ENCODE measurements around the gene PPP1R1A.

PPP1R1A gene

DNA sequence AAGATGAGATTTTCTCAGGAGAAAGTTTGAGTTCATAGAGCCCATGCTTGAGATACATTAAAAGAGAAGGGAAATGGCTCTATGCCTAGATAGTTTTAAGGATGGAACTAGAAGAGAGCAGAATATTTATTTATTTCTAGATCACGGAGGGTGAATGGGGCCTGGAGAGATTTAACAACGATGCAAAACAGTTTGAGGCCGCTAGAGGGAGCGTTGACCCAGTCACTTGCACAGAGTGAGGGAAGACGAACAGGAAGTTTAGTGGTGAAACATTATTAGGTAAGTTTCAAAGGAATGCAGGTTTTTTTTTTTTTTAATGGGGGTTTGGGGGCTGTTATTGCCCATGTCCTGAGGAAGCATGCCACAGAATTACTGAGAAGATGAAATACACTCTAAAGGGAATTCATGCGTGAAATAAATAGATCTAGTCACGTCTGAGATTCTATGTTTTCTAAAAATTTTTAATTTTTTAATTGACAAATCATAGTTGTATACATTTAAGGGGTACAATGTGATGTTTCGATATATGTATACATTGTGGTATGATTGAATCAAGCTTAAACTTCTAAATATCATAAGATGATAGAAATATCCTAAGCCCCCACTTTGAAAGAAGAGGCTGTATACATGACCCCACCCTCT lies 14.8 kb upstream of the PPP1R1A start:
- peak; percentile 74 for DNase-seq

DNA sequence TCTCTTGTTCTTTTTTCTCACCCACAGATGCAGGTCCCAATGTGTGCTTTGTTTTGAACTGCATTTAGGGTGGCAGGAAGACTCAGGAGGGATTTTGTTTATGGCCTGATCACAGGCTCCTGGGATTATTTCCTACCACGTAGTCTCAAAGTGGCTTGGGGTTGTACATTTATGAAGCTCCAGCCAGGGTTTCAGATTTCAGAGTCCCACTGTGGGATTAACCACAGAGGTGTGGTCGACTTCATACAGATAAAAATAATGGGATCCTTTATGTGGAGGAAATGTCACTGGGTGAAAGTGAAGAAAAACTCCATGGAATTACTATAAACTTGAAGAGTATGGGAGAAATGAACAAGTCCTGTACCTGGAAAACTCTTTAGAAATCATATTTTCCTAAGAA lies 14.2 kb upstream of the PPP1R1A start:
- DNase-seq, result no peak

DNA sequence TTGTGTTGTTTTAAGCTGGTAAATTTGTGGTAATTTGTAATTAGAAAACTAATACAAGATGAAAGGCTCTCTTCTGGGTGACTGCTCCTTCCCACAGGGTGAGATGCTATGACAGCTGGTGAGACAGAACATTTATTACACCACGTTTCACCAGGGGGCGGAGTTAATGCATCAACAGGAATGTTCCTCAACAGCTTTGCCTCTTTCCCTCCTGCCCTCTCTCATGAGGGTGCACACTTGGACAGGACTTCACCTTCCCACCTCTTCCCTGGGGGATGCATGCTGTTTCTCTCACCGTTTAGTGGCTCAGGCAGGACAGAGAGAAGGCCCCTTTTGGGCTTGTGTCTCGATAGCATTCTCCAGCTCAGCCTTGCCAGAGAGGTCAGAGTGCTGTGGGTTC lies 13.4 kb upstream of the PPP1R1A start:
- DNase-seq, result peak; percentile 33

DNA sequence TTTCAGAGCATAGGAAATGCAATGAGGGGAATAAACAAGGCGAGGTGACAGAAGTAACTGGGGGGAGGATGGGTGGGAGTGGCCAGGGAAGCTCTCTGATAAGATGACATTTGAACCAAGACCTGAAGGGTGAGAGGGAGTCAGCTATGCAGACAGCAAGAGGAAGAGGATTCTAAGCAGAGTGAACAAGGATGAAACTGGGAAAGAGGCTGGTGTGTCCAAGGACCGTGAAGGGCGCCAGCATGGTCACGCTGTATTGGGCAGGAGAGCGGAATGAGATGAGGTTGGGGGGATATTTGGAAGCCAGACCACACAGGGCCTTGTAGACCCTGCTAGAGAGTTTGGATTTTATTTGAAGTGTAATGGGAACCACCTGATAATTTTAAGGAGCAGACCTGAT lies 10.5 kb upstream of the PPP1R1A start:
- DNase-seq, result no peak

DNA sequence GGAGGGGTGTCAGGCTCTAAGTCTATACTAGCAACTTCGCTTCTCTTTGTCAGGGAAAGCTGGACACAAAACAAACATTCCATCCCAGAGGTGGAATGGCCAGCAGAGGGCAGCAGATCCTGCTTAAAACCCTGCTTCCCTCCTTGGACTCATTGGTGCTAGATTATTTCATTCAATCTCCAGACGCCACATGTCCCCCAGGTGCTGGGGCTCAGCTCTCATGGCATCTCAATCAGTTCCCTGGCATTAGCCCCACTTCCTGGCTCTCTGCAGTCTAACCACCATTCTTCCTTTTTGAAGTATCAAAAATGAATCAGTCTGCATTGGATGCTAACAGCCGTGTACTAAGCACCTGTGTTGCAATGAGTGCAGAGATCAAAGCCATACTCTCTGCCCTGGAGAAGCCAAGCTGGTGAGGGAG lies 8.1 kb upstream of the PPP1R1A start:
- peak; percentile 27 for DNase-seq

DNA sequence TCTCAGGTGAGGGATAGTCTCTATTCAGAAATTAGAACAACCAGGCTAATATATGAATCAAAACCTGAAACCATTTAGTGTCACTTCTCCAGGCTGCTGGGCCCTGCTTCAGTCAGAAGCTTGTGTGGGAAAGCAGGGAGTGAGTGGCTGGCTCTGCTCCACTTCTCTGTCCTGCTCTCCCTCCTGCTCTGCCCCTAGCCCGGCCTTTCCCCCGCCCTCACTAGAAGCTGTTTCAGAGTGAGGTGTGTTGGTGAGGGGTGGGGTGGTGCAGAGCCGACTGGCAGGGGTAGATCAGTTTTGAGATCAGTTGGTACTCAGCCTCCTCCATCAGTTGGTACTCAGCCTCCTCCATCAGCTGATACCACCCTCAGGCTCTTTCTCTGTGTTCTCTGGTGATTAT lies 7.0 kb upstream of the PPP1R1A start:
- no peak for DNase-seq

DNA sequence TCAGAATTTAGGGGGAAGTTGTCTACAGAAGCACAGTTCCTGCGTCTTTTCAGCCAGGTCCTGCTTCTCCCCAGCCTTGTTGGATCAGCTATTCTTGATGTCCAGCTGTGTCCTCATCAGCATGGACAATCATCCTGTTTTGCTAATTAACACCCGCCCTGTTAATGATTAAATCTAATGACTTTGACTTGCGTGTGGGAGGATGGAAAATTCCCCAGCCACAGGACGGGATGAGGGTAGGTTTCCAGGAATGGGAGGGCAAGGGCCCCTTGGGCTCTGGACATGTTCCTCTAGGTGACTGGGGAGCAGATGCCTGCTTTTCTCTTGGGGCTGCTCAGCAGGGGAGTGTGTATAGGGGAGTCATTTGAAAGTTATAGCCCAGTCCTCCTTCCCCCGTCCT lies 5.3 kb upstream of the PPP1R1A start:
- no peak for DNase-seq

DNA sequence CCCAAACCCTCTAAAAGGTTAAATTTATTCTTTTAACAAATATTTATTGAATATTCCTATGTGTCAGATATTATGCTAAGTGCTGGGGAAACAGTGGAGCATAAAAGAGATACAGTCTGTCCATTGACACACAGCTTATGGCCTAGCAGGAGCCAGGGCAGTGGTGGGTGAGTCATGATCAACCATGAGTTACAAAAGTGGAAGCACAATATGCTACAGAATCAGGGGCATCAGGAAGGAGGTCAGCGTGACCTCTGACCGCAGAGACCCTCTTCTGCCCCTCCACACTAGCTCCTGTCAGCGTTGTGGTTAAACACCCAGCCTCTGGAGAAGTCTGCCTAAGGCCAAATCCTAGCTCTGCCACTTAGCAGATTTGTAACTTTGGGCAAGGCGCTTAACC lies 4.7 kb upstream of the PPP1R1A start:
- peak; percentile 20 for DNase-seq

DNA sequence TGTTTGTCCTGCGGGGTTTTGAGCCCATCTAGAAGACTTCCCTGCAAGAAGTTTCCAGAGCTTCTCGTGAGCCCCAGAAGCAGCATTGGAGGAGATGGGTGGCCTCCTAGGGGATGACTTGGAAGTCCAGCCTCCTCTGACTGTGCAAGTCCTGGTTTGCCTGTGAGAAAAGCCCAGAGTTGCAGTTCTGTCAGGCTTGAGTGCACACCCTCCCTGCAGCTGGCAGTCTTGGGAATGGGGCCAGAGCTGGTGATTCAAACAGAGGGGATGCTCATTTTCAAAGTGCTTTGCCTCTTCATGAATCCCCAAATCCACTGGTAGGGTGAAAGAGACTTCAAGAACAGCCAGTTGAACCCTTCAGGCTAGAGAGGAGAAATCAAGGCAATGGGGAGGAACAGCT lies 3.9 kb upstream of the PPP1R1A start:
- DNase-seq, result peak; percentile 13

DNA sequence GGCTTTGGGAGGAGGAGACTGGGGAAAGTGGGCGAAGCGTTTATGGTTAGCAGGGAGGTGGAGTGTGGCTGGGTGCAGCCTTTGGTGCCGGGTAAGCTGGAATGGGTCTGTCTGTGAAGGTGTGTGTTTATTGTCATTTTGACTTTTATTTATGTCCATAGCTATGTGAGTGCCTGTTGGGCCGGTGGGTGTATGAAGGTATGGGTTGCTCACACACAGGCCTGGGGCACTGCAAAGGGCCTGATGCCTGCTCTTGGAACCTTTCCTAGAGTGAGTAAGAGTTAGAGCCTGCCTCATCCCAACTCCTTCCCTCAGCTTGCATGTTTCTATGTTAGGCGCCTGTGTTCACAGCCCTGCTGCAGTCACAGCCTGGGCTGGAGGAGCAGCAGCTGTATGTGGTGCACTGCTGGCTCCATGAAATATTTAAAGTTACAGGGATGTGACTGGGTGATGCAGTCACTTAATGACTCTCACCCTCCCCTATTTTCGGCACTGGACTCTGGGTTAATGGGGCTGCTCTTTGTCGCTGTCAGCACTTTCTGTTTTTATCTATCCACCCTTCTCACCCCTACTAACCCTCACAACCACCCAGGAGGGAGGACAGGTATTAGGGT lies 2.6 kb upstream of the PPP1R1A start:
- peak; percentile 31 for DNase-seq

DNA sequence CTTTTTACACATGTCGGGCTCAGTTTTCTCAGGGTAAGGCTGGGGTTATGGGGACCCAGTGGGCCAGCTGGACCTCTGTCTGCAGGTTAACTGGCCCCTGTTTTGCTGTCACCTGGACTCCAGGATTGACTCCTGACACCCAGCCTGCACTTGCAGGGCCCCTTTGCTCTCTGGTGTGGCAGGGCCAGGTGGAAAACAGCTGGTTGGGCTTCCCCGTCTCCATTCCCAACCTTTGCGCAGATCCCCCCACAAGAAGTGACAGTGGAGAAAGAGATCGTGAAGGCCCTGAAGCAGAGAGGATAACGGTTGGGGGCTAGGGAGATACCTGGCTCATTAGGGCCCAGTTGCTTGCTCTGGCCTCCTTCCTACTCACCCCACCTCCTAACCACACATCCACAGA lies 1.5 kb upstream of the PPP1R1A start:
- no peak for DNase-seq

DNA sequence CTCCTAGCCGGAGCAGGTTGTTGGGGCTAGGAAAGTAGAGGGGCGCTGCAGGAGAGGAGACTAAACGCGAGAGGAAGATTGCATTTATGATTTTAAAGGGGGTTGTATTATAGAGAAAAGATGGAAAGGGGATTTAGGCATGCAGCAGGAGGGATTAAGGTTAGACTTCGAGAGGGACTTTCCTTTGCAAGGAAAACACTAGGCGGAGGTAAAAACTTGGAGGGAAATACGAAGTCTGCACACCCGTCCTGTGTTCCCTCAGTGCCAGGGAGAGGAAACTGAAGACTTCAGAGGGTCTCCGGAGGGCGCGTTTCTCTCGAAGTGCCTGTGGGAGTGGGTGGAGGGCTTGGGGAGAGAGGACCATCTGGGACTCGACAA lies 420 bp upstream of the PPP1R1A start:
- DNase-seq, result no peak

DNA sequence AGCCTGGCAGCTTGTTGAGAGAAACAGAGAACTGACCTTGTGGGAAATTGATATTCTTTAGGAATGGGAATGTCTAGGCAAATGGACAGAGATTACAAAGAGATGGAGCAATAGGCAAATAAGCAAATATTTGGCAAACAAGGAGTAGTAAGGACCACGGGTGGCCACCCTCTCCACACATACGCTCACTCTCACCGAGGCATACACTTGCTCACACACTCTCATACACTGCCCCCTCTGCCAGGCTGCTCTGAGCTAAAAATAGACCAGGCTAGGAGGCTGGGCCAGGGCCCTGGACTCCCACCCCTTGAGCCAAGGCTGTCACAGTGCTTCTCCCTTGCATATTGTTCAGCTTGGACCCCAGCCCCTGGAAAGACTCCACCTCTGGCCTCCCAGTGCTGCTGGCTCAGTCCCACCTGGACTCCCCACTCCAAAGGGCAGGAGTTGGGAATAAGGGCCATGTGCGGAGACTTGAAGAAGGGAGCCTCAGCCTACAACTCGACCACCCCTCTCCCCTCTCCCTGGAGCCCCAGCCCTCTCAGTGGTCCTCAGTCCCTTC lies 1.1 kb downstream of the PPP1R1A start:
- no peak for DNase-seq

DNA sequence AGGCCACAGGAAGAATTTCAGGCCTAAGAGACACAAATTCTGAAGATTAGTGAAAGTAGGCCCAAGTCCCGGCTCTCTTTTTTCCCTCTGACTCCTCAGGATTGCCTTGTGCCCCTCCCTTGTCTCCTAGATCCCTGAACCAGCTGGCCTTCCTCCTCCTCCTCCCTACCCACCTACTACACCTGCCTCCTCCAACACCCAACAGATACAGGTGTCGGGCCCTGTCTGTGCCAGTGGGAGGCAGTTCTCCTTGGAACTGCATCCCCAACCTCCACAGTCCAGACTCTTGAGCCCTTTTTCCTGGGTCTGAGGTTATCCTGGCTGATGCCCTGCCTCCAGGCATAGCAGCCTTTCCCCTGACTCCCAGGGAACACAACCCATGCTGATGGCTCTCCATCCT lies 1.8 kb downstream of the PPP1R1A start:
- no peak for DNase-seq

DNA sequence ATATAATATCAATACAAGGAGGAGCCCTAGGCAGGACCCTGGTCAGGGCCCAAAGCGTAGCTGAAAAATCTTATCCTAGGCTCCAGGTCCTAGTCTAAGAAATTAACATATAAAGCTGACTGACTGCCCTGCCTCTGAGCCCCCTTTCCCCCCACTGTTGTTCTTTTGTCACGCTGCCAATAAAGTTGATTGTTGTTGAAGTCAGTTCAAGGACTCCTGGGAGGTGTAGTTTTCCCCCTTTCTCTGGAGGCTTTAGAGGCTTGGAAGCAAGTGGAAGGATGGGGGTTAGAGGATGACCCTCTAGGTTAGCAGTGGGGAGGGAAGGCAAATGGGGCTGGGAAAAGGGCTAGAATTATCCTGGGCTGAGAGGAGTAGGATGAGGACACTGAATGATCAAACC lies 3.2 kb downstream of the PPP1R1A start:
- DNase-seq, result no peak

DNA sequence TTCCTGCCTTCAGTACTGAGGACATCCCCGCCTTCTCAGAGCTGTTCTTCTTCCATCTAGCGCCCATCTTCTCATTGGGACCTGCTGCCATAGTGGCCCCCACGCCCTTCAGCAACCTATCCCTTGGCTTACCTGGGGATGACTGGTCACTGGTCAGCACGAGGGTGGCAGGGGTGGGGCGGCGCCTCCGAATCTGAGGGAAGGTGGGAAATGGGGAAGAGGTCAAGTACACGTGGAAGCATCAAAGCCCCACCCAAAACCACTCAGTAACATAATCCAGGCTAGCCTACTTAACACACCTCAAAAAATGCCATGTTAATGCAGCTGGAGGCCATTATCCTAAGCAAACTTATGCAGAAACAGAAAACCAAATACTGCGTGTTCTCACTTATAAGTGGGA lies 4.3 kb downstream of the PPP1R1A start:
- DNase-seq, result no peak

DNA sequence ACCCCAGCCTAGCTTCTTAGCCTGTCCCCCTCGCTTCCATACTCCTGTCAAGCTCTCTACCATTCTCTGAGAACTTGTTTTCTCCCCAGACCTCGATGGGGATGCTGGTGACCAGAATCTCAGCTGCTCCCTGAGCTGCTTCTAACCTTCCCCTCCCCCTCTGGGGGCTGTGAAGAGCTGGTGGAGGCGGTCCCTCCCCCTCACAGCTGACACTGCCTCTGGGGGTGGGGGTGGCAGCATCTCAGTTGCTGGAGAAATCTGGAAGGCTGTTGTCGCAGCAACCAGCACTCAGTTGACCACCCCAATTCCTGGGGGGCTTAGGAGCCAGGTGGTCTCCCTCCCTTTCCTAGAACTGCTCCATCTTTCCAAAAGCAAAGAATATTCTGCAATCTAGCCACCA lies 4.7 kb downstream of the PPP1R1A start:
- DNase-seq, result no peak

DNA sequence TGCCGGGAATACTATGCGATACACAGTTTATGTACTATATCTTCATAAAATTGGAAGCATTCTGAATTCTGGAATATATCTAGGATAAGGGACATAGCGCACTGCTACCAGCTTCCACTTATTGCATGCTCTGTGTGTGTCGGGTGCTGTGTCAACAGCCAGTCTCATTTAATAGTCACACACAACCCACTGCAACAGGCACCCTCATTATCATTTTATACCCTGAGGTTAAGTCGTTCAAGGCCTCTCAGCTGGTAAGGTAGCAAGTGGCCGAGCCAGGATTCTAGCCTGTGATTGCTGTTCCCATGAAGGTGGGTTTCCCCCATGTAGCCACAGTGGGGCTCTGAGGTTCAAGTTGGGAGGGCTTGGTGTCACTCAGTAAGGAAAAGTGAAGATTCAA lies 7.0 kb downstream of the PPP1R1A start:
- DNase-seq, result no peak

DNA sequence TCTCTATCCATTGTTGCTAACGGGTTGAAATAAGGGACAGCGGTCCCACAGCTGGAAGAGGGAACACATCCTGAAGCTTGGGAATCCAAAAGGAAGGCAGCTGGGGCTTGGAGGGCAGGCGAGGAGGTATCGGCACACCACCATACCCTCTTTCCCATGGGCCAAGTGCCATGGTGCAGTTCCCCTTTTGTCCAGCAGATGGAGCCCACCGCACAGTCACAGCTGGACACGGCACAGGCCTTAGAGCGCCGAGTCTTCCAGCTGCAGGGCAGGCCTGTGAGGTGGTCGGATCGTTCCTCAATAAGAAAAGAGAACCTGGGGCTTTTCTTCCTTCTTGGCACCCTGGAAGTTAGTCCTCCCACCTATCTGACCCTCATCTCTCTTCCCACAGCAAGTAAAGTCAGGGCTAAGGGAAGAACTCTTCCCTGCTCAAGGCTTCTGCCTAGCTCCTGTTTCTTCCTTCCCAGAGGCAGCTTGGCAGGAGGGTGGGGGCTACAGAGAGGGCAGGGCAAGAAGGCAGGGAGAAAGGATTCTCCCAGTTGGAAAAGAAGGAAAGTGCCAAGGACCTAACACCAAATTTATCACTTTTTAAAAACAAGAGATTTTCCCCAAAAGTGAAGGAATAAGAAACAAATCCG lies 8.6 kb downstream of the PPP1R1A start:
- peak; percentile 53 for DNase-seq

DNA sequence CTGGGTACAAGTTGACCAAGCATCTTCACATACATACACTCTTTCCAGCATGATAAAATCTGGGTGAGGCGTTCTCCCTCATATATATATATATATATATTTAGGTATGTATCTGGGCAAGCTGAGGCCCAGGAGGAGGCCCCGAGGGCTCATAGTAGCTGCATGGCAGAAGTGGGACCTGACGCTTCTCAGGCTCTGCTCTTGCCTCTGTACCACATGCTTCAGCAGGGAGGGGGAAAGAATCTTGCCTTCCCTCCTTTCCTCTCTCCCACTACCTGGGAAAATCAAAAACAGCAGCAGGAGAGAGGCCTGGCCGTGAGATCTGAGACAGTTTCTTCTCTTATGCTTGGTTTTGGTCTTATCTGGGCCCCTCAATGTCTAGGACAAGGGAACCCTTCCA lies 9.2 kb downstream of the PPP1R1A start:
- no peak for DNase-seq

DNA sequence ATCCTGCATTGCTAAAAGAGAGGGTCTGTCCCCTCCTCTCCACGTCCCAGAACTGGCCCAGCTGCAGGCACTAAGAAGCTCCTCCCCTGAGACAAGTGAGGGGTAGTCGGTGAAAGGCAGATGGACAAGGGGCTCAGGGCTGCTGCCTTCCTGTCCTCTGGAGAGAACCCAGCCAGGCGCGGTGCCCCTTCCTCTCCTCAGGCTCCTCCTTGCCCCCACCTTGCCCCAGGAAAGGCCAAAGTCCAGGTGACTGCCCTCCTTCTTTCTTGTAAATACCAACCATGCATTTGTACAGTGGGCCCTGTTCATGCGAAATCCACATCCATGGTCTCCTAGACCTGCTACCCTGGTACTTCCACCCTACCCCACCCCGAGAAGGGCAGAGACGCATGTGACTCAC lies 9.7 kb downstream of the PPP1R1A start:
- DNase-seq, result no peak

DNA sequence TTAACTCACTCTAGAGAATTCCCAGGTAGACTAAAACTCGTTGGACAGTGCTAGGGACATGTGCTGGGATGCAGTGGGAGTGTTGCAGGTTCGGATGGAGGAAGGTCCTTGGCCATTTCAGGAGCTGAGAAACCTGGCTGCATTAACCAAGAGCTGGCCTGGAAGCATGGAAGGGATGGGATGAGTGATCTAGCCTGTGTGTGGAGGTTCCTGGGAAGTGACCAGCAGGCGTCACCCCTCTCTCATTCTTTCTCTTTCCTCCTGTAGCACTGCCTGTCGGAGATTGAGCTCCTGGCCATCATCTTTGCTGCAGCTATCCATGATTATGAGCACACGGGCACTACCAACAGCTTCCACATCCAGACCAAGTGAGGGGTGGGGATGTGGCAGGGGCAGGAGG lies 15.6 kb downstream of the PPP1R1A start:
- DNase-seq, result no peak

DNA sequence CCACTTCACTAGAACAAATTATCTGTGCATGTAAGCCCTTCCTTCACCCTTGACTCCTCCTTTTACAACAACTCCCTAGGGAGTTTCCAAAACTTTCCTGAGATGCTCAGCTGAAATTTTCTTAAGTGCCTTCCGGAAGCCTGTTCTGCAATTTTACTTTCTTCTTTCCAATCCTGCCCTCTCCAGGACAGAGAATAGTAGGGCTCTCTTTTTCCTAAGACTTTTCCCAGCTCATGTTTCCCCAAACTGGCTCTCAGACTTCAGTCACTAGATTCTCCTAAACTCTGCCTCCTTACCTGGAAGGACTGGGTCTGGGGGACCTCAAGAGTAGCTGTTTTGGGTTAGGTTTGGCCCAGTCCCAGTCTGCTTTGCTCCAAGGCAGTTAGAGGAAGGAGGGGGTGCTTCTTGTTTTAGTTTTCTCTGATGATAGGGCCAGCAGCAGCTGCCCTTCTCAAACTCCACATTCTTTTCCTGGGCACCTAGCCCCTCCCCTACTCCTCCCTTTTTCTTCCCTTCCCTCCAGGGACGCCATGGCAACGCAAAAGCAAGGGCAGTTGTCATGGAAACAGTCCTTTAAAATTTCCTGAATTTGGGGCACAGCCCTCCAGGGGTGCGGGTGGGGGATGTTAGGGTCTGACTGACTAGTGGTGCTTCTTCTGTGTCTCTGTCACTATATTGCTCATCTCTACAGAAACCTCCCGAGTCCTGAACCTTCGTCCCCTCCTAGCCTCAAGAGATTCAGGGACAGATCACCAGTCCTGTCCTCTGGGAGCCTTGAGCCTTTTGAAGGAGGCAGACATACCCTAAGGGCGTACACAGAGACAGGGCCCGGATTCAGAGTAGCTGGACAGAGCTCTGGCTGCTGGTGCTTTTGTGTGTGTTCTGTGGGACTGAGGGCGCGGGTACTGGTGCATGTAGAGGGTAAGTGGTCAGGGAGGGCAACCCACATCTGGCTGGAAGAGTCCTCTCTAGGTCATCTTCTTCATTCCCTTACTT lies 17.0 kb downstream of the PPP1R1A start:
- no peak for DNase-seq

Measured in HCEC 1CT (cell line).